ENCODE measurements around the gene MAML2.
A peak's percentile ranks its signal among the peaks of the same experiment; 100 is the strongest.
"Not testable (repeated sequence)": the region's sequence is repeated elsewhere in the genome, so short reads cannot be mapped to it uniquely, and the experiment has no call there.

Gene MAML2

GRCh38 chr11:96295369-96295768 lies 47.6 kb downstream of the MAML2 start:
- H3K9me3 ChIP-seq (ENCODE audit: control insufficient read depth in 2 of 2, low read length in 2 of 2), result no peaks in the 10 kb centered on the region
- peaks cover 20 to 54% of the 10 kb centered on the region in 2 donors for H3K4me1 ChIP-seq (ENCODE audit: control insufficient read depth in 2 of 2, insufficient read depth in 2 of 2, low read length in 2 of 2)
- no peak overlapping the region for H3K27ac ChIP-seq (ENCODE audit: low read depth in 2 of 2, low read length in 2 of 2)
- no peak overlapping the region for H3K9ac ChIP-seq (ENCODE audit: low read depth in 1 of 2, low read length in 2 of 2)
- H3K27me3 ChIP-seq (ENCODE audit: control insufficient read depth in 2 of 2, insufficient read depth in 2 of 2, low read length in 2 of 2), result no peaks in the 10 kb centered on the region
- no peak overlapping the region for H3K4me3 ChIP-seq (ENCODE audit: low read length in 2 of 2)
- H3K36me3 ChIP-seq (ENCODE audit: control insufficient read depth in 2 of 2, insufficient read depth in 2 of 2, low read length in 2 of 2), result no peaks in the 10 kb centered on the region

- H3K9me3 ChIP-seq (ENCODE audit: control insufficient read depth in 2 of 2, low read length in 2 of 2), result no peaks in the 10 kb centered on the region
- H3K36me3 ChIP-seq (ENCODE audit: control insufficient read depth in 2 of 2, insufficient read depth in 2 of 2, low read length in 2 of 2), result no peaks in the 10 kb centered on the region
- H3K4me1 ChIP-seq (ENCODE audit: control insufficient read depth in 2 of 2, insufficient read depth in 2 of 2, low read length in 2 of 2), result peaks cover 16 to 48% of the 10 kb centered on the region in 2 donors
- no peaks in the 10 kb centered on the region for H3K27me3 ChIP-seq (ENCODE audit: control insufficient read depth in 2 of 2, insufficient read depth in 2 of 2, low read length in 2 of 2)
- H3K9ac ChIP-seq (ENCODE audit: low read depth in 1 of 2, low read length in 2 of 2), result no peak overlapping the region
- H3K27ac ChIP-seq (ENCODE audit: low read depth in 2 of 2, low read length in 2 of 2), result no peak overlapping the region
- H3K4me3 ChIP-seq (ENCODE audit: low read length in 2 of 2), result no peak overlapping the region
Observed at GRCh38 chr11:96294289-96294688, 48.7 kb downstream of the MAML2 start.

- Histone ChIP-seq H3K27me3 (ENCODE audit: control insufficient read depth in 2 of 2, insufficient read depth in 2 of 2, low read length in 2 of 2) (no peaks in the 10 kb centered on the region), H3K27ac (ENCODE audit: low read depth in 2 of 2, low read length in 2 of 2) (peak overlapping the region; percentile 12 to 41), H3K36me3 (ENCODE audit: control insufficient read depth in 2 of 2, insufficient read depth in 2 of 2, low read length in 2 of 2) (no peaks in the 10 kb centered on the region), H3K4me3 (ENCODE audit: low read length in 2 of 2) (no peak overlapping the region), H3K9ac (ENCODE audit: low read depth in 1 of 2, low read length in 2 of 2) (no peak overlapping the region), H3K4me1 (ENCODE audit: control insufficient read depth in 2 of 2, insufficient read depth in 2 of 2, low read length in 2 of 2) (peaks cover 16 to 44% of the 10 kb centered on the region in 2 donors), H3K9me3 (ENCODE audit: control insufficient read depth in 2 of 2, low read length in 2 of 2) (no peaks in the 10 kb centered on the region)
Observed at GRCh38 chr11:96293598-96294021, 49.4 kb downstream of the MAML2 start.

GRCh38 chr11:96293109-96293508 lies 49.9 kb downstream of the MAML2 start:
- H3K9ac ChIP-seq (ENCODE audit: low read depth in 1 of 2, low read length in 2 of 2), result no peak overlapping the region
- no peaks in the 10 kb centered on the region for H3K9me3 ChIP-seq (ENCODE audit: control insufficient read depth in 2 of 2, low read length in 2 of 2)
- H3K27ac ChIP-seq (ENCODE audit: low read depth in 2 of 2, low read length in 2 of 2), result peak overlapping the region in 1 of 2 donors; percentile 29
- H3K27me3 ChIP-seq (ENCODE audit: control insufficient read depth in 2 of 2, insufficient read depth in 2 of 2, low read length in 2 of 2), result no peaks in the 10 kb centered on the region
- no peaks in the 10 kb centered on the region for H3K36me3 ChIP-seq (ENCODE audit: control insufficient read depth in 2 of 2, insufficient read depth in 2 of 2, low read length in 2 of 2)
- H3K4me1 ChIP-seq (ENCODE audit: control insufficient read depth in 2 of 2, insufficient read depth in 2 of 2, low read length in 2 of 2), result peaks cover 16 to 42% of the 10 kb centered on the region in 2 donors
- H3K4me3 ChIP-seq (ENCODE audit: low read length in 2 of 2), result no peak overlapping the region

GRCh38 chr11:96292291-96293010 lies 50.5 kb downstream of the MAML2 start:
- H3K27ac ChIP-seq (ENCODE audit: low read depth in 2 of 2, low read length in 2 of 2), result peak overlapping the region; percentile 43 to 57
- no peak overlapping the region for H3K9ac ChIP-seq (ENCODE audit: low read depth in 1 of 2, low read length in 2 of 2)
- no peaks in the 10 kb centered on the region for H3K36me3 ChIP-seq (ENCODE audit: control insufficient read depth in 2 of 2, insufficient read depth in 2 of 2, low read length in 2 of 2)
- peaks cover 16 to 41% of the 10 kb centered on the region in 2 donors for H3K4me1 ChIP-seq (ENCODE audit: control insufficient read depth in 2 of 2, insufficient read depth in 2 of 2, low read length in 2 of 2)
- no peaks in the 10 kb centered on the region for H3K27me3 ChIP-seq (ENCODE audit: control insufficient read depth in 2 of 2, insufficient read depth in 2 of 2, low read length in 2 of 2)
- no peaks in the 10 kb centered on the region for H3K9me3 ChIP-seq (ENCODE audit: control insufficient read depth in 2 of 2, low read length in 2 of 2)
- no peak overlapping the region for H3K4me3 ChIP-seq (ENCODE audit: low read length in 2 of 2)

- Histone ChIP-seq H3K27me3 (ENCODE audit: control insufficient read depth in 2 of 2, insufficient read depth in 2 of 2, low read length in 2 of 2) (no peaks in the 10 kb centered on the region), H3K4me1 (ENCODE audit: control insufficient read depth in 2 of 2, insufficient read depth in 2 of 2, low read length in 2 of 2) (peaks cover 16 to 41% of the 10 kb centered on the region in 2 donors), H3K9me3 (ENCODE audit: control insufficient read depth in 2 of 2, low read length in 2 of 2) (no peaks in the 10 kb centered on the region), H3K27ac (ENCODE audit: low read depth in 2 of 2, low read length in 2 of 2) (no peak overlapping the region), H3K9ac (ENCODE audit: low read depth in 1 of 2, low read length in 2 of 2) (no peak overlapping the region), H3K4me3 (ENCODE audit: low read length in 2 of 2) (no peak overlapping the region), H3K36me3 (ENCODE audit: control insufficient read depth in 2 of 2, insufficient read depth in 2 of 2, low read length in 2 of 2) (no peaks in the 10 kb centered on the region)
Observed at GRCh38 chr11:96290631-96291030, 52.4 kb downstream of the MAML2 start.

- H3K9me3 ChIP-seq (ENCODE audit: control insufficient read depth in 2 of 2, low read length in 2 of 2), result no peaks in the 10 kb centered on the region
- no peaks in the 10 kb centered on the region for H3K36me3 ChIP-seq (ENCODE audit: control insufficient read depth in 2 of 2, insufficient read depth in 2 of 2, low read length in 2 of 2)
Observed at GRCh38 chr11:96290031-96290430, 53.0 kb downstream of the MAML2 start.

GRCh38 chr11:96288915-96289314 lies 54.1 kb downstream of the MAML2 start:
- Histone ChIP-seq H3K9me3 (ENCODE audit: control insufficient read depth in 2 of 2, low read length in 2 of 2) (no peaks in the 10 kb centered on the region), H3K9ac (ENCODE audit: low read depth in 1 of 2, low read length in 2 of 2) (no peak overlapping the region)

More at GRCh38 chr11:96290031-96290430, 53.0 kb downstream of the MAML2 start:
- H3K27me3 ChIP-seq (ENCODE audit: control insufficient read depth in 2 of 2, insufficient read depth in 2 of 2, low read length in 2 of 2), result no peaks in the 10 kb centered on the region
- no peak overlapping the region for H3K9ac ChIP-seq (ENCODE audit: low read depth in 1 of 2, low read length in 2 of 2)
- peaks cover 14 to 36% of the 10 kb centered on the region in 2 donors for H3K4me1 ChIP-seq (ENCODE audit: control insufficient read depth in 2 of 2, insufficient read depth in 2 of 2, low read length in 2 of 2)
- H3K27ac ChIP-seq (ENCODE audit: low read depth in 2 of 2, low read length in 2 of 2), result no peak overlapping the region
- H3K4me3 ChIP-seq (ENCODE audit: low read length in 2 of 2), result no peak overlapping the region

GRCh38 chr11:96287822-96288439 lies 55.1 kb downstream of the MAML2 start:
- no peak overlapping the region for H3K9ac ChIP-seq (ENCODE audit: low read depth in 1 of 2, low read length in 2 of 2)
- no peak overlapping the region for H3K27ac ChIP-seq (ENCODE audit: low read depth in 2 of 2, low read length in 2 of 2)
- H3K36me3 ChIP-seq (ENCODE audit: control insufficient read depth in 2 of 2, insufficient read depth in 2 of 2, low read length in 2 of 2), result no peaks in the 10 kb centered on the region
- H3K4me3 ChIP-seq (ENCODE audit: low read length in 2 of 2), result no peak overlapping the region
- H3K27me3 ChIP-seq (ENCODE audit: control insufficient read depth in 2 of 2, insufficient read depth in 2 of 2, low read length in 2 of 2), result no peaks in the 10 kb centered on the region
- no peaks in the 10 kb centered on the region for H3K9me3 ChIP-seq (ENCODE audit: control insufficient read depth in 2 of 2, low read length in 2 of 2)
- peaks cover 12 to 16% of the 10 kb centered on the region in 2 donors for H3K4me1 ChIP-seq (ENCODE audit: control insufficient read depth in 2 of 2, insufficient read depth in 2 of 2, low read length in 2 of 2)

More at GRCh38 chr11:96288915-96289314, 54.1 kb downstream of the MAML2 start:
- H3K27ac ChIP-seq (ENCODE audit: low read depth in 2 of 2, low read length in 2 of 2), result no peak overlapping the region
- H3K4me1 ChIP-seq (ENCODE audit: control insufficient read depth in 2 of 2, insufficient read depth in 2 of 2, low read length in 2 of 2), result peaks cover 9 to 26% of the 10 kb centered on the region in 2 donors
- H3K4me3 ChIP-seq (ENCODE audit: low read length in 2 of 2), result no peak overlapping the region
- H3K36me3 ChIP-seq (ENCODE audit: control insufficient read depth in 2 of 2, insufficient read depth in 2 of 2, low read length in 2 of 2), result no peaks in the 10 kb centered on the region
- H3K27me3 ChIP-seq (ENCODE audit: control insufficient read depth in 2 of 2, insufficient read depth in 2 of 2, low read length in 2 of 2), result no peaks in the 10 kb centered on the region

- not testable (repeated sequence) for H3K27me3 ChIP-seq (ENCODE audit: control insufficient read depth in 2 of 2, insufficient read depth in 2 of 2, low read length in 2 of 2); H3K36me3 ChIP-seq (ENCODE audit: control insufficient read depth in 2 of 2, insufficient read depth in 2 of 2, low read length in 2 of 2); H3K9ac ChIP-seq (ENCODE audit: low read depth in 1 of 2, low read length in 2 of 2); H3K9me3 ChIP-seq (ENCODE audit: control insufficient read depth in 2 of 2, low read length in 2 of 2); H3K27ac ChIP-seq (ENCODE audit: low read depth in 2 of 2, low read length in 2 of 2); H3K4me3 ChIP-seq (ENCODE audit: low read length in 2 of 2)
- peaks cover 6 to 11% of the 10 kb centered on the region in 2 donors for H3K4me1 ChIP-seq (ENCODE audit: control insufficient read depth in 2 of 2, insufficient read depth in 2 of 2, low read length in 2 of 2)
Observed at GRCh38 chr11:96285985-96286384, 57.0 kb downstream of the MAML2 start.
